OCI-LY7 (cell line): ENCODE data around the gene AQR. TPM values are rescaled to one million over a fixed set of nuclear protein-coding genes. Genes with fewer than 3 reads are reported as not detected.

Experiments
- BruUV-seq: library from RNA; stranded (reverse); fragments of 400-500 nt; replicated peaks from 2 replicates; lab custom pipeline; 2021; lab: Mats Ljungman, UMichigan
- CTCF ChIA-PET: fragments of 300-600 bp; sonication (Branson Sonifier 250); formaldehyde crosslinking; loops from one replicate; lab custom pipeline; 2022; ENCODE audit warnings: antibody characterized with exemption; ENCODE audit not compliant: unreplicated experiment; lab: Charles Lee
- POLR2A ChIA-PET: fragments of 300-600 bp; sonication (Branson Sonifier 250); formaldehyde crosslinking; loops from one replicate; lab custom pipeline; 2022; ENCODE audit warnings: antibody characterized with exemption; lab: Charles Lee
- DNase-seq: peaks from one replicate; pipeline ENCODE4 v3.0.0-alpha.2; 2015; ENCODE audit warnings: low spot score
- H2AFZ ChIP-seq: fragments of 200-600 bp; sonication (generic), shearing (Covaris generic); 2 replicates; pipeline ENCODE4 v1.6.1; 2014; ENCODE audit warnings: mild to moderate bottlenecking, antibody characterized with exemption, low read length, moderate library complexity
- H3K27ac ChIP-seq: fragments of 200-600 bp; sonication (generic); 2 replicates; pipeline ENCODE4 v1.5.1; 2014; ENCODE audit warnings: mixed run types, low read depth, mild to moderate bottlenecking, moderate library complexity, low read length, inconsistent platforms; ENCODE audit not compliant: poor library complexity, severe bottlenecking
- H3K36me3 ChIP-seq: fragments of 200-600 bp; sonication (generic); 2 replicates; pipeline ENCODE4 v1.6.1; 2014; ENCODE audit warnings: mild to moderate bottlenecking, antibody characterized with exemption, low read length, moderate library complexity, mixed read lengths; ENCODE audit not compliant: insufficient read depth
- H3K4me1 ChIP-seq: fragments of 200-600 bp; sonication (generic); 2 replicates; pipeline ENCODE4 v1.5.1; 2014; ENCODE audit warnings: mild to moderate bottlenecking, low read length; ENCODE audit not compliant: insufficient read depth, poor library complexity, severe bottlenecking
- H3K4me2 ChIP-seq: fragments of 200-600 bp; sonication (generic); 2 replicates; pipeline ENCODE4 v1.6.1; 2014; ENCODE audit warnings: mild to moderate bottlenecking, low read length
- H3K4me3 ChIP-seq: fragments of 200-600 bp; sonication (generic); 2 replicates; pipeline ENCODE4 v1.5.1; 2014; ENCODE audit warnings: mild to moderate bottlenecking, low read depth, low read length; ENCODE audit not compliant: poor library complexity, severe bottlenecking
- H3K79me2 ChIP-seq: fragments of 200-600 bp; sonication (generic); 2 replicates; pipeline ENCODE4 v1.6.1; 2016; ENCODE audit warnings: low read depth, mild to moderate bottlenecking, low read length, moderate library complexity, mixed read lengths; ENCODE audit not compliant: insufficient read depth
- H3K9me2 ChIP-seq: fragments of 200-600 bp; sonication (generic); 2 replicates; pipeline ENCODE4 v1.6.1; 2016; ENCODE audit warnings: mild to moderate bottlenecking, low read length, mixed read lengths; ENCODE audit not compliant: insufficient read depth
- H3K9me3 ChIP-seq: fragments of 200-600 bp; sonication (generic); 2 replicates; pipeline ENCODE4 v1.6.1; 2014; ENCODE audit warnings: mild to moderate bottlenecking, mixed run types, low read length, mixed read lengths
- H4K20me1 ChIP-seq: fragments of 200-600 bp; sonication (generic); 2 replicates; pipeline ENCODE4 v1.6.1; 2014; ENCODE audit warnings: mild to moderate bottlenecking, antibody characterized with exemption, low read length, moderate library complexity, mixed read lengths; ENCODE audit not compliant: insufficient read depth
- CTCF ChIP-seq: fragments of 200-600 bp; sonication (generic); conservative IDR thresholded peaks from 2 replicates; pipeline ENCODE4 v1.5.1; 2014; ENCODE audit warnings: mild to moderate bottlenecking, antibody characterized with exemption, low read length, moderate library complexity, mixed read lengths
- EZH2phosphoT487 ChIP-seq: fragments of 200-600 bp; sonication (generic); IDR thresholded peaks from 2 replicates; pipeline ENCODE4 v1.6.1; 2018; ENCODE audit warnings: low read depth, borderline replicate concordance, mild to moderate bottlenecking, mixed run types, antibody characterized with exemption, low read length, moderate library complexity, mixed read lengths
- intact Hi-C: fragments of 100-400 bp; cut with micrococcal nuclease; formaldehyde crosslinking; loops from one replicate; pipeline ENCODE4 v1.10.0; 2022; ENCODE audit not compliant: unreplicated experiment
- total RNA-seq, 2 experiments: library from RNA; depleted of rRNA in 1 of 2; stranded (reverse); fragments of >200 nt in 1 of 2; shearing (Covaris generic) in 1 of 2; gene quantifications; 2 replicates each; pipeline ENCODE4 v1.2.3, GENCODE V29; 2014 to 2022

Gene AQR
- total RNA-seq, 2 experiments from 2014 or later: 18.5 to 36.4 TPM

DNA sequence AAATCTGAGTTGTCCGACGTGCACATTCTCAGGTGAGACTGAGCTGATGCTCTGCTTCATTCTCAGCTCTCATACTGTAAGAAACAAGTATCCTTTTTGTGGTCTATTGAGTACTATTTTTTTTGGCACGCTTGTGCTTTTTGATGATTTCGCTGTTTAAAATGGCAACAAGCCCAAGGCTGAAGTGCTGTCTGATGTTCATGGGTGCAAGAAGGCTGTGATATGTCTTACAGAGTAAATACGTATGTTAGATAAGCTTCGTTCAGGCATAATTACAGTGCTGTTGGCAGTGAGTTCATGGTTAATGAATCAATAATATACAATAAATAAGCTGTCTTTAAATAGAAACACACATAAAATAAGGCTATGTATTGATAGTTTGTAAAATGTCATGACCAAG is 27.2 kb downstream of the AQR start:
- Histone ChIP-seq H4K20me1 (no peaks in the 10 kb centered on the region), H3K79me2 (no peaks in the 10 kb centered on the region), H3K4me3 (no peak overlapping the region), H3K9me2 (no peaks in the 10 kb centered on the region), H3K9me3 (no peaks in the 10 kb centered on the region), H2AFZ (no peak overlapping the region), H3K27ac (no peak overlapping the region), H3K4me1 (no peaks in the 10 kb centered on the region), H3K36me3 (peaks cover 75% of the 10 kb centered on the region), H3K4me2 (no peak overlapping the region)
- DNase-seq: no peak
- no peak for TF ChIP-seq EZH2phosphoT487
- no peak for TF ChIP-seq CTCF
- no TSS peak for BruUV-seq
- POLR2A ChIA-PET: no interaction called here
- intact Hi-C loops: no loop called here
- CTCF ChIA-PET: no interaction called here

DNA sequence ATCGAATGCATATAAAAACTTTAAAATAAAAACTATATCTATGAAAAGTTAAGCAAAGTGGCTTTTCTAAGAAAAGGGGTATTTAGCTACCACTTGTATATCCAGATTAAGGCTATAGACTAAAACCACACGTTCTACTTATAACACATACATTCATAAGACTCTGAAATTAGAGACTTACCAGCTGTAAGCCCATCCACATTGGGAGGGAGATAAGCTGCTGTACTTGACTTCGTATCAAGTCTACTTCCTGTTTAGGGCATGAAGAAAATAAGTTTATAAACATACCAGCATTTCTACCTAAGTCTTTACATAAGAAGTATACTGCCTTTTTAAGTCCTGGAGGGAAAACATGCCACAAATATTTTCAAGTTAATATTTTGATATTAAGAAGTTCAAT is 27.7 kb downstream of the AQR start:
- ChIA-PET POLR2A (interaction anchor here (0.9 kb wide), 1 partner anchor 9 kb away, joined by 3 read pairs; no protein-coding TSS in a partner anchor), CTCF (no interaction called here)
- peaks cover 81% of the 10 kb centered on the region for H3K36me3 ChIP-seq
- H3K4me2 ChIP-seq: no peak overlapping the region
- no peaks in the 10 kb centered on the region for H3K9me2 ChIP-seq
- TF ChIP-seq CTCF (no peak), EZH2phosphoT487 (no peak)
- H3K9me3 ChIP-seq: no peaks in the 10 kb centered on the region
- H3K27ac ChIP-seq: no peak overlapping the region
- no peak for DNase-seq
- H3K4me3 ChIP-seq: no peak overlapping the region
- H3K4me1 ChIP-seq: no peaks in the 10 kb centered on the region
- intact Hi-C loops: no loop called here
- no TSS peak for BruUV-seq
- no peaks in the 10 kb centered on the region for H4K20me1 ChIP-seq
- H3K79me2 ChIP-seq: no peaks in the 10 kb centered on the region
- no peak overlapping the region for H2AFZ ChIP-seq

- no peaks in the 10 kb centered on the region for H4K20me1 ChIP-seq
- DNase-seq: no peak
- H3K27ac ChIP-seq: no peak overlapping the region
- ChIA-PET CTCF (no interaction called here), POLR2A (interaction anchor here (0.6 to 0.9 kb wide), 2 partner anchors 8 to 872 kb away, joined by 3 read pairs; no protein-coding TSS in a partner anchor)
- peaks cover 86% of the 10 kb centered on the region for H3K36me3 ChIP-seq
- no peaks in the 10 kb centered on the region for H3K9me3 ChIP-seq
- intact Hi-C loops: no loop called here
- H2AFZ ChIP-seq: no peak overlapping the region
- H3K9me2 ChIP-seq: no peaks in the 10 kb centered on the region
- no peaks in the 10 kb centered on the region for H3K79me2 ChIP-seq
- BruUV-seq: no TSS peak
- TF ChIP-seq EZH2phosphoT487: no peak
- no peak for TF ChIP-seq CTCF
- no peak overlapping the region for H3K4me3 ChIP-seq
- H3K4me2 ChIP-seq: no peak overlapping the region
- no peaks in the 10 kb centered on the region for H3K4me1 ChIP-seq
Measured at GRCh38 chr15:34941185-34941698, 28.3 kb downstream of the AQR start.
